Measurements from ENCODE around the gene CSRNP3.
"Not testable (repeated sequence)": the region's sequence is repeated elsewhere in the genome, so short reads cannot be mapped to it uniquely, and the experiment has no call there.

Gene CSRNP3

DNA sequence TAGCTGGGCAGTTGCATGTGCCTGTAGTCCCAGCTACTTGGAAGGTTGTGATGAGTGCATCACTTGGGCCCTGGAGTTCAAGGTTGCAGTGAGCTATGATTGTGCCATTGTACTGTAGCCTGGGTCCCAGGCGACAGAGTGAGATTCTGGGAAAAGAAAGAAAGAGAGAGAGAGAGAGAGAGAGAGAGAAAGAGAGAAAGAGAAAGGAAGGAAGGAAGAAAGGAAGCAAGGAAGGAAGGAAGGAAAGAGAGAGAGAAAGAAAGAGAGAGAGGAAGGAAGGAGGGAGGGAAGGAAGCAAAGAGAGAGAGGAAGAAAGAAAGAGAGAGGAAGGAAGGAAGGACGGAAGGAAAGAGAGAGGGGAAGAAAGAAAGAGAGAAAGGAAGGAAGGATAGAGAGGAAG lies 196.1 kb downstream of the CSRNP3 start:
- no peak overlapping the region for H3K27ac ChIP-seq (ENCODE audit: low read depth, low read length)

DNA sequence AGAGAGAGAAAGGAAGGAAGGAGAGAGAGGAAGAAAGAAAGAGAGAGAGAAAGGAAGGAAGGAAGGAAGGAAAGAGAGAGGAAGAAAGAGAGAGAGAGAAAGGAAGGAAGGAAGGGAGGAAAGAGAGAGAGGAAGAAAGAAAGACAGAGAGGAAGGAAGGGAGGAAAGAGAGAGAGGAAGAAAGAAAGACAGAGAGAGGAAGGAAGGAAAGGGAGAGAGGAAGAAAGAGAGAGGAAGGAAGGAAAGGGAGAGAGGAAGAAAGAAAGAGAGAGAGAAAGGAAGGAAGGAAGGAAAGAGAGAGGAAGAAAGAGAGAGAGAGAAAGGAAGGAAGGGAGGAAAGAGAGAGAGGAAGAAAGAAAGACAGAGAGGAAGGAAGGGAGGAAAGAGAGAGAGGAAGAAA lies 196.6 kb downstream of the CSRNP3 start:
- H3K4me3 ChIP-seq (ENCODE audit: low read length); H3K27me3 ChIP-seq (ENCODE audit: control insufficient read depth, insufficient read depth, low read length); H3K36me3 ChIP-seq (ENCODE audit: control insufficient read depth, insufficient read depth, low read length); H3K9ac ChIP-seq (ENCODE audit: low read length); H3K27ac ChIP-seq (ENCODE audit: low read depth, low read length); H3K4me1 ChIP-seq (ENCODE audit: control insufficient read depth, insufficient read depth, low read length): not testable (repeated sequence)

More for the DNA sequence above, 196.1 kb downstream of the CSRNP3 start:
- no peak overlapping the region for H3K9ac ChIP-seq (ENCODE audit: low read length)
- no peaks in the 10 kb centered on the region for H3K27me3 ChIP-seq (ENCODE audit: control insufficient read depth, insufficient read depth, low read length)
- no peaks in the 10 kb centered on the region for H3K36me3 ChIP-seq (ENCODE audit: control insufficient read depth, insufficient read depth, low read length)
- H3K4me1 ChIP-seq (ENCODE audit: control insufficient read depth, insufficient read depth, low read length): no peaks in the 10 kb centered on the region
- H3K4me3 ChIP-seq (ENCODE audit: low read length): no peak overlapping the region

DNA sequence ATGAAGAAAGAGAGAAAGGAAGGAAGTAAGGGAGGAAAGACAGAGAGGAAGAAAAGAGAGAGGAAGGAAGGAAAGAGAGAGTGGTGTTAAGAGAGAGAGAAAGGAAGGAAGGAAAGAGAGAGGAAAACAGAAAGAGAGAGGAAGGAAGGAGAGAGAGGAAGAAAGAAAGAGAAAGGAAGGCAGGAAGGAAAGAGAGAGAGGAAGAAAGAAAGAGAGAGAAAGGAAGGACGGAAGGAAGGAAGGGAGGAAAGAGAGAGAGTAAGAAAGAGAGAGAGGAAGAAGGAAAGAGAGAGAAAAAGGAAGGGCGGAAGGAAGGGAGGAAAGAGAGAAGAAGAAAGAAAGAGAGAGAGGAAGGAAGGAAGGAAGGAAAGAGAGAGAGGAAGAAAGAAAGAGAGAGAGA lies 197.1 kb downstream of the CSRNP3 start:
- no peak overlapping the region for H3K4me3 ChIP-seq (ENCODE audit: low read length)
- H3K9ac ChIP-seq (ENCODE audit: low read length): no peak overlapping the region
- no peaks in the 10 kb centered on the region for H3K27me3 ChIP-seq (ENCODE audit: control insufficient read depth, insufficient read depth, low read length)
- no peaks in the 10 kb centered on the region for H3K4me1 ChIP-seq (ENCODE audit: control insufficient read depth, insufficient read depth, low read length)
- no peak overlapping the region for H3K27ac ChIP-seq (ENCODE audit: low read depth, low read length)
- no peaks in the 10 kb centered on the region for H3K36me3 ChIP-seq (ENCODE audit: control insufficient read depth, insufficient read depth, low read length)

DNA sequence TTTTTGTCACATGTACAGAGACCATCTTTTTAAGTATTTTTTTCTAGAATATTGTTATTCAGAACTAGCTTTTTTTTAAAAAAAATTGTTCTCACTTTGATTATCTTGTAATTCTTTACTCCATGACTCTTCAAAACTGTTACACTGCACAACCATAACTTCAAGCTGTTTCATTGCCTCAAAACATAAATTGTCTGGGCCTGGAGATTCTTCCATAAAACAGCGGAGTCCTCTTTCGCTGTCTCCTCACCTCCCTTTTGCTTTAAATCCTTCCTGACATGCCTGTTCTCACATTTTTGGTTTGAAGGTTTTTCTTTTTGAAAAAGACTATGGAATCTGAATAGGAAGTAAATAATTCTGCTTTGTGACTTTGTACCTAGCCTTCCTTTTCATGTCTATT lies 197.9 kb downstream of the CSRNP3 start:
- no peak overlapping the region for H3K27ac ChIP-seq (ENCODE audit: low read depth, low read length)
- H3K4me3 ChIP-seq (ENCODE audit: low read length): no peak overlapping the region

DNA sequence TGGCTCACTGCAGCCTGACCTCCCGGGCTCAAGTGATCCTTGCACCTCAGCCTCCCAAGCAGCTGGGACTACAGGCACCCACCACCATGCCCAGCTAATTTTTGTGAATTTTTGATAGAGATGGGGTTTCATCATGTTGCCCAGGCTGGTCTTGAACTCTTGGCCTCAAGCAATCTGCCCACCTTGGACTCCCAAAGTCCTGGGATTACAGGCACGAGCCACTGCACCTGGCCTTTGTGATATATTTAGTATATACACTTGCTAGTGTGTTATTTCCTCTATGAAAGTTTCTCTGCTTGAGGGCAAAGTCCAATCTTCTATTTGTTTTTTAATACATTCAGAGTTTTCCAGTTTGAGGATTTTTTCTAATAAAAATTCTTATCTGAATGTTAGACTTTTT lies 205.3 kb downstream of the CSRNP3 start:
- no peaks in the 10 kb centered on the region for H3K36me3 ChIP-seq (ENCODE audit: control insufficient read depth, insufficient read depth, low read length)
- H3K4me1 ChIP-seq (ENCODE audit: control insufficient read depth, insufficient read depth, low read length): no peaks in the 10 kb centered on the region
- H3K27me3 ChIP-seq (ENCODE audit: control insufficient read depth, insufficient read depth, low read length): no peaks in the 10 kb centered on the region
- no peak overlapping the region for H3K27ac ChIP-seq (ENCODE audit: low read depth, low read length)
- no peak overlapping the region for H3K9ac ChIP-seq (ENCODE audit: low read length)
- no peak overlapping the region for H3K4me3 ChIP-seq (ENCODE audit: low read length)

More for the DNA sequence above, 197.9 kb downstream of the CSRNP3 start:
- Histone ChIP-seq H3K27me3 (ENCODE audit: control insufficient read depth, insufficient read depth, low read length) (no peaks in the 10 kb centered on the region), H3K36me3 (ENCODE audit: control insufficient read depth, insufficient read depth, low read length) (no peaks in the 10 kb centered on the region), H3K4me1 (ENCODE audit: control insufficient read depth, insufficient read depth, low read length) (no peaks in the 10 kb centered on the region), H3K9ac (ENCODE audit: low read length) (no peak overlapping the region)

DNA sequence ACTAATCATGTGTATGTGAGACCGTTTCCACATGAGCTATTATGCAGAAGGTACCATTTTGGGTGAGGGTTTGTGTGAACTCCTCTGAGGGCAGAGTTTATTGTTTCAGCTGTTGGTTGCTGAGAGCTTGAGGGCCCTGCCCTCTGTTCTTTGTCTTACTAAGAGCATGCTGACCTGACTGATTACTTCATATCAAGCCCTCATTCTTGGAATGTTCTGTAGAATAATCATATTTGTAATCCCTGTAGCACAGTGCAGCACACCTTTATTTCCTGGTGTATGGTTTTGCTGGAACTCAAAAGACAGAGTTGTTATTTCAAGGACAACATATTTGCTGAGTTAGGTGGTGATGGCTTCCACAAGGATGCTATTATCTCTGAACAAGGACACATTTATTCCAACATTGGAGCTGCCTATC lies 206.1 kb downstream of the CSRNP3 start:
- Histone ChIP-seq H3K27me3 (ENCODE audit: control insufficient read depth, insufficient read depth, low read length) (no peaks in the 10 kb centered on the region), H3K4me1 (ENCODE audit: control insufficient read depth, insufficient read depth, low read length) (no peaks in the 10 kb centered on the region), H3K9ac (ENCODE audit: low read length) (no peak overlapping the region), H3K4me3 (ENCODE audit: low read length) (no peak overlapping the region), H3K36me3 (ENCODE audit: control insufficient read depth, insufficient read depth, low read length) (no peaks in the 10 kb centered on the region), H3K27ac (ENCODE audit: low read depth, low read length) (no peak overlapping the region)

DNA sequence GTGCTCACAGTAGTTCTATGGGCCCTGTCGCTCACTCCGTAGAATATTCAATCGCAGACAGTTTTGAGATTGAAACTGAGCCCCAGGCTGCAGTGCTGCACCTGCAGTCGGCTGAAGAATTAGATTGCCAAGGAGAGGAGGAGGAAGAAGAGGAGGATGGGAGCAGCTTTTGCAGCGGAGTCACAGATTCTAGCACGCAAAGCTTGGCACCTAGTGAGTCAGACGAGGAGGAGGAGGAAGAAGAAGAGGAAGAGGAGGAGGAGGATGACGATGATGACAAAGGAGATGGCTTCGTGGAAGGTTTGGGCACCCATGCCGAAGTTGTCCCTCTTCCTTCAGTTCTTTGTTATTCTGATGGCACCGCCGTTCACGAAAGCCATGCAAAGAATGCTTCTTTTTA lies 209.4 kb downstream of the CSRNP3 start:
- Histone ChIP-seq H3K36me3 (ENCODE audit: control insufficient read depth, insufficient read depth, low read length) (no peaks in the 10 kb centered on the region), H3K4me1 (ENCODE audit: control insufficient read depth, insufficient read depth, low read length) (no peaks in the 10 kb centered on the region), H3K9ac (ENCODE audit: low read length) (no peak overlapping the region), H3K27ac (ENCODE audit: low read depth, low read length) (no peak overlapping the region), H3K27me3 (ENCODE audit: control insufficient read depth, insufficient read depth, low read length) (no peaks in the 10 kb centered on the region), H3K4me3 (ENCODE audit: low read length) (no peak overlapping the region)

DNA sequence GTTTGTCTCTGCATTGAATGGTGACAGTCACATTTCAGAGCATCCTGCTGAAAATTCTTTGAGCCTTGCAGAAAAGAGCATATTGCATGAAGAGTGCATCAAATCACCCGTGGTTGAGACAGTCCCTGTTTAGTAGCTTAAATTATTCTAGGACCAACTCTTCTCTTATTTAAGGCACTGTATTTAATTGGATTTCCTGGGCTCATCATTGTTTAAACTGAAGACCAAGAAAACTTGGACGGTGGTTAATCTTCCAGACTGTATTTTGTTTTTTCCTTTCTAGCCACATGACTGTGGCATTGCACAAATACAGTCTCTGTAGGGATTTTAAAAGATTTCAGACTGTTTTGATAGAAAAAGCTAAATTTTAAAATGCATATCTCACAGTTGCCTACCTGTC lies 210.1 kb downstream of the CSRNP3 start:
- Histone ChIP-seq H3K27ac (ENCODE audit: low read depth, low read length) (no peak overlapping the region), H3K36me3 (ENCODE audit: control insufficient read depth, insufficient read depth, low read length) (no peaks in the 10 kb centered on the region), H3K4me1 (ENCODE audit: control insufficient read depth, insufficient read depth, low read length) (no peaks in the 10 kb centered on the region), H3K4me3 (ENCODE audit: low read length) (no peak overlapping the region), H3K27me3 (ENCODE audit: control insufficient read depth, insufficient read depth, low read length) (no peaks in the 10 kb centered on the region), H3K9ac (ENCODE audit: low read length) (no peak overlapping the region)

DNA sequence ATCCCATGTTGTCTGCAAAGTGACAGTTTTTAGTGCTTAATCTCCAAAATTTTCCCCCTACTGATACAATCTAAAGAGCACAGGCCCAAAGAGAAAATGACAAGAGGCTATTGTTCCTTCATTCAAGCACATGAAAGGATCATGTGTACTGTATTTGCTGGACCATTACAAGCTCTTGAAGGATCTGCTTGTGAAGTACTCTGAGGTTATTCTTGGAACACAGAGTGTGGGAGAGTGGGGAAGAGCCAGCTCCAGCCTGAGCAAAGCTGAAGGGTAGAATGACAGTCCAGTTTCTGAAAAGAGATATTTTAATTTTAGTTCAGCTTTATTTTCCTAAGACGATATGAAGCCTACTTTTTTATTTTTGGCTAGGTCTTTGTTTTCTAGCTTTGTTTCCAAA lies 212.3 kb downstream of the CSRNP3 start:
- H3K9ac ChIP-seq (ENCODE audit: low read length): no peak overlapping the region
- H3K27ac ChIP-seq (ENCODE audit: low read depth, low read length): peak overlapping the region; percentile 10
- no peak overlapping the region for H3K4me3 ChIP-seq (ENCODE audit: low read length)

DNA sequence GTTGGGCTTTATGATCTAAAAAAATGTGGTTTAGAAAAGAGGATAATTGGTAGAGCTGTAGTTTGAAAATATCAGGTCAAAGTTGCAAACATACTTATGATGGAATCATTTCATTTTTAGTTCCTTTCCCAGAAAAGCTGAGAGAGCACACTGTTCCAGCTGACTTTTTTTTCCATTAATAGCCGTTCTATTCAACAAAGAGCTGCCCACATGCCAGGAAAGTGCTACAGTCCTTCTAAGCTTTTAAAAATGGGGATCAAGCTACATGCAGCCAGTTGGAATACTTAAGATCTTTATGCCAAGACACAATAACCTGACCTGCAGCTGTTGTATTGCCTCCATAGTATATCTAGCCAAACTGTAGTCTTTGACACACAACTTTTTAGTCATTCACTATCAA lies 213.0 kb downstream of the CSRNP3 start:
- Histone ChIP-seq H3K4me3 (ENCODE audit: low read length) (no peak overlapping the region), H3K27ac (ENCODE audit: low read depth, low read length) (peak overlapping the region; percentile 10), H3K27me3 (ENCODE audit: control insufficient read depth, insufficient read depth, low read length) (no peaks in the 10 kb centered on the region), H3K9ac (ENCODE audit: low read length) (no peak overlapping the region), H3K4me1 (ENCODE audit: control insufficient read depth, insufficient read depth, low read length) (no peaks in the 10 kb centered on the region), H3K36me3 (ENCODE audit: control insufficient read depth, insufficient read depth, low read length) (no peaks in the 10 kb centered on the region)

More for the DNA sequence above, 212.3 kb downstream of the CSRNP3 start:
- H3K36me3 ChIP-seq (ENCODE audit: control insufficient read depth, insufficient read depth, low read length): no peaks in the 10 kb centered on the region
- H3K27me3 ChIP-seq (ENCODE audit: control insufficient read depth, insufficient read depth, low read length): no peaks in the 10 kb centered on the region
- no peaks in the 10 kb centered on the region for H3K4me1 ChIP-seq (ENCODE audit: control insufficient read depth, insufficient read depth, low read length)

DNA sequence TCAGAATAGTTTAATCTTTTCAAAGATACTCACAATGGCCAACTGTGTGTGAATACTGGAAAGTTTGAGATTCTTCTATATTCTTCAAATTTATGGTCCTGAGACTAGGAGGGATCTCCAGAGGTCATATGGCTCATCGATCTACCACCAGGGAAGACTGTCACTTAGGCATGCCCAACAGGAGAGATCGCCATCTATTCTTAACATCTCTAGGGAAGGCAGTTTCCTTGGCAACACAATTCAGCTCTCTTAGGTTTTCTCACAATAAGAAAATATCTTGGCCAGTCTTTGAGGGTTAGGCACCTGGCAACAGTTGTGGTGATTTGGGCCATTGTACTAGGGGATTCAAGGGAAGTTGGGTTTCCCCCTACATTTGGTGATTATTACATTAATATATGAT lies 217.3 kb downstream of the CSRNP3 start:
- H3K36me3 ChIP-seq (ENCODE audit: control insufficient read depth, insufficient read depth, low read length): no peaks in the 10 kb centered on the region
- no peaks in the 10 kb centered on the region for H3K27me3 ChIP-seq (ENCODE audit: control insufficient read depth, insufficient read depth, low read length)
- H3K4me1 ChIP-seq (ENCODE audit: control insufficient read depth, insufficient read depth, low read length): no peaks in the 10 kb centered on the region
- no peak overlapping the region for H3K9ac ChIP-seq (ENCODE audit: low read length)
- no peak overlapping the region for H3K4me3 ChIP-seq (ENCODE audit: low read length)
- no peak overlapping the region for H3K27ac ChIP-seq (ENCODE audit: low read depth, low read length)

DNA sequence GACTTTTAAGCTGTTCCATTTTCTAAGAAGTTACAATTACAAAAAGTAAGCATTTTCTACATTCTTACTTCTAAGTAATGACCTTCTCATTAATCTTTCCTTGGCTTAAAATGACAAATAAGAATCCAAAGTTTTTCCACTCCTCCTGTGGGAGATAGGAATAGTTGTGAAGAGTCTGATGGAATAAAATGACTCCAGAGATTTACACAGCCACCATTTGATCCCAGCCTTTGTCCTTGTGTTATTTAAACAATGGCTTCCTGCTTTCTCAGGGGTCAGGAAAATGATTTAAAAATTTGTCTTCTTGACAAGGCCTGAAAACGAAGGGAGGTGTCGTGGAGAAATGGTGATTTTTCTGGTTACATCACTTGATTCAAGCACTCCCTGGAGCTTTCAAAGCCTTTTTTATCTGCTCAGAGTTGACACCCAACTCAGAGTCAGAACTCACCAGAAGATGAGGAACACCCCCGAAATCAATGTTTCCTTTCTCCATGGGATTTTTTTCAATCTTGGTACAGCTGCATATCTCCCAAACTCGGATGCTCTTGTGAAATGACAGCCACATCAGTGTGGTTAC lies 218.0 kb downstream of the CSRNP3 start:
- Histone ChIP-seq H3K36me3 (ENCODE audit: control insufficient read depth, insufficient read depth, low read length) (no peaks in the 10 kb centered on the region), H3K27ac (ENCODE audit: low read depth, low read length) (no peak overlapping the region), H3K4me1 (ENCODE audit: control insufficient read depth, insufficient read depth, low read length) (no peaks in the 10 kb centered on the region), H3K9ac (ENCODE audit: low read length) (no peak overlapping the region), H3K4me3 (ENCODE audit: low read length) (no peak overlapping the region), H3K27me3 (ENCODE audit: control insufficient read depth, insufficient read depth, low read length) (no peaks in the 10 kb centered on the region)

DNA sequence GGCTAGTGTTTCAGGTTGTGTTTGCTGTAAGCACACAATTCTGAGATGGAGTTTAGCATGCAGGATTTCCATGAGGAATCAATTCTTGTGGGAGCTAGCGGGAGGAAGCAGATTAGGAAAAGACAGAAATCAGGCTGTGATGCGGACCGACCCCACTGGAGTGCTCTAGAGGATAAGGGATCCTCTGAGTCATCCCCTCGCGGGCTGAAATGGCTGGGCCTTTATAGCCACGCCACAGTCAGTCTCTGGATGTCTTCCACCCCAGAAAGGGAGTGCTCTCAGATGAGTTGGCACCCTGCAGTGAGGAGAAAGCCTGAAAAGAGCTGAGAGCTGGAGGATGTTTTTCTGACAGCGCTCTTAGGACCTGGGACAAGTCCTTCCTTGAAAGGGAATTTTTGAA lies 222.1 kb downstream of the CSRNP3 start:
- Histone ChIP-seq H3K36me3 (ENCODE audit: control insufficient read depth, insufficient read depth, low read length) (no peaks in the 10 kb centered on the region), H3K9ac (ENCODE audit: low read length) (no peak overlapping the region), H3K4me3 (ENCODE audit: low read length) (no peak overlapping the region), H3K4me1 (ENCODE audit: control insufficient read depth, insufficient read depth, low read length) (no peaks in the 10 kb centered on the region), H3K27me3 (ENCODE audit: control insufficient read depth, insufficient read depth, low read length) (no peaks in the 10 kb centered on the region), H3K27ac (ENCODE audit: low read depth, low read length) (no peak overlapping the region)
